ENCODE data around the gene CACNA1C. TPM values are rescaled to one million over a fixed set of nuclear protein-coding genes. Genes with fewer than 3 reads are reported as not detected.

The CACNA1C gene
- total and polyA plus RNA-seq, 2 donors (not counting 1 experiment from before 2014, with no cell fraction given): 0.01 to 0.02 TPM

GRCh38 chr12:2486796-2487195, 434.0 kb downstream of the CACNA1C start:
- Histone ChIP-seq H3K4me1 (ENCODE audit: control insufficient read depth in 2 of 2, insufficient read depth in 2 of 2, low read length in 2 of 2) (no peaks in the 10 kb centered on the region), H3K4me2 (replicated peaks; ENCODE audit: low read depth, low read length, poor library complexity, severe bottlenecking) (no peak overlapping the region), H3K9ac (ENCODE audit: low read length) (no peak overlapping the region), H3K36me3 (replicated peaks in 1 of 2; ENCODE audit: control extremely low read depth in 1 of 2, control insufficient read depth in 1 of 2, extremely low read depth in 1 of 2, insufficient read depth in 2 of 2, low read length in 1 of 2) (no peaks in the 10 kb centered on the region), H3K27ac (ENCODE audit: low read length in 2 of 2) (no peak overlapping the region), H3K9me3 (ENCODE audit: control extremely low read depth in 1 of 3, control insufficient read depth in 2 of 3, insufficient read depth in 1 of 3, low read length in 2 of 3) (no peaks in the 10 kb centered on the region), H3K27me3 (replicated peaks in 1 of 4; ENCODE audit: control extremely low read depth in 1 of 4, control insufficient read depth in 3 of 4, insufficient read depth in 4 of 4, low read length in 3 of 4) (no peaks in the 10 kb centered on the region), H3K79me2 (ENCODE audit: control insufficient read depth, insufficient read depth, low read length) (no peaks in the 10 kb centered on the region), H2AFZ (ENCODE audit: insufficient read depth, low read depth, low read length, poor library complexity, severe bottlenecking) (no peak overlapping the region), H3K4me3 (ENCODE audit: control extremely low read depth in 1 of 5, extremely low read depth in 1 of 5, insufficient read depth in 1 of 5, low read depth in 2 of 5, low read length in 4 of 5) (no peak overlapping the region), H4K20me1 (ENCODE audit: control insufficient read depth, insufficient read depth, low read length, poor library complexity, severe bottlenecking) (no peaks in the 10 kb centered on the region)
- ChIA-PET POLR2A (no interaction called here), CTCF (no interaction called here)
- intact Hi-C loops (cut with micrococcal nuclease): no loop called here
- no peak overlapping the region for H3K27ac Mint-ChIP-seq
- no peaks in the 10 kb centered on the region for H3K4me1 Mint-ChIP-seq
- 56% methylated on average over 3 of the region's 5 CpGs for WGBS (ENCODE audit: insufficient coverage)
- no peak for ATAC-seq (ENCODE audit: low read depth)
- TF ChIP-seq EZH2 (IDR thresholded peaks at IDR 0.05; ENCODE audit: borderline replicate concordance, insufficient read depth, low read depth, low read length, poor library complexity, severe bottlenecking): no peak
- TF ChIP-seq CTCF (IDR thresholded peaks at IDR 0.05): no peak
- no peak for DNase-seq
- H3K4me3 Mint-ChIP-seq: no peak overlapping the region
- no peaks in the 10 kb centered on the region for H3K9me3 Mint-ChIP-seq (ENCODE audit: insufficient read depth)
- no peaks in the 10 kb centered on the region for H3K27me3 Mint-ChIP-seq

GRCh38 chr12:2487278-2487677, 434.5 kb downstream of the CACNA1C start:
- H3K4me3 Mint-ChIP-seq: no peak overlapping the region
- ChIA-PET CTCF (no interaction called here), POLR2A (no interaction called here)
- Histone ChIP-seq H3K4me2 (replicated peaks; ENCODE audit: low read depth, low read length, poor library complexity, severe bottlenecking) (no peak overlapping the region), H2AFZ (ENCODE audit: insufficient read depth, low read depth, low read length, poor library complexity, severe bottlenecking) (no peak overlapping the region), H3K27me3 (replicated peaks in 1 of 4; ENCODE audit: control extremely low read depth in 1 of 4, control insufficient read depth in 3 of 4, insufficient read depth in 4 of 4, low read length in 3 of 4) (no peaks in the 10 kb centered on the region), H3K79me2 (ENCODE audit: control insufficient read depth, insufficient read depth, low read length) (no peaks in the 10 kb centered on the region), H3K27ac (ENCODE audit: low read length in 2 of 2) (no peak overlapping the region), H4K20me1 (ENCODE audit: control insufficient read depth, insufficient read depth, low read length, poor library complexity, severe bottlenecking) (no peaks in the 10 kb centered on the region), H3K4me1 (ENCODE audit: control insufficient read depth in 2 of 2, insufficient read depth in 2 of 2, low read length in 2 of 2) (no peaks in the 10 kb centered on the region), H3K36me3 (replicated peaks in 1 of 2; ENCODE audit: control extremely low read depth in 1 of 2, control insufficient read depth in 1 of 2, extremely low read depth in 1 of 2, insufficient read depth in 2 of 2, low read length in 1 of 2) (no peaks in the 10 kb centered on the region), H3K9me3 (ENCODE audit: control extremely low read depth in 1 of 3, control insufficient read depth in 2 of 3, insufficient read depth in 1 of 3, low read length in 2 of 3) (no peaks in the 10 kb centered on the region), H3K4me3 (ENCODE audit: control extremely low read depth in 1 of 5, extremely low read depth in 1 of 5, insufficient read depth in 1 of 5, low read depth in 2 of 5, low read length in 4 of 5) (no peak overlapping the region), H3K9ac (ENCODE audit: low read length) (no peak overlapping the region)
- WGBS (ENCODE audit: insufficient coverage): no CpG with 5 or more reads among the region's 5 CpGs
- DNase-seq (no peak), ATAC-seq (ENCODE audit: low read depth) (no peak)
- no peaks in the 10 kb centered on the region for H3K27me3 Mint-ChIP-seq
- TF ChIP-seq EZH2 (IDR thresholded peaks at IDR 0.05; ENCODE audit: borderline replicate concordance, insufficient read depth, low read depth, low read length, poor library complexity, severe bottlenecking) (no peak), CTCF (IDR thresholded peaks at IDR 0.05) (no peak)
- H3K27ac Mint-ChIP-seq: no peak overlapping the region
- intact Hi-C loops (cut with micrococcal nuclease): no loop called here
- no peaks in the 10 kb centered on the region for H3K4me1 Mint-ChIP-seq
- no peaks in the 10 kb centered on the region for H3K9me3 Mint-ChIP-seq (ENCODE audit: insufficient read depth)

Data from B cell (primary cell).